Brain pericyte (primary cell): ENCODE data around the gene CPN2.

ENCODE experiments used
- DNase-seq: peaks from one replicate; pipeline ENCODE4 v3.0.0-alpha.2; 2012; ENCODE audit warnings: low read depth, low spot score

CPN2 gene

DNA sequence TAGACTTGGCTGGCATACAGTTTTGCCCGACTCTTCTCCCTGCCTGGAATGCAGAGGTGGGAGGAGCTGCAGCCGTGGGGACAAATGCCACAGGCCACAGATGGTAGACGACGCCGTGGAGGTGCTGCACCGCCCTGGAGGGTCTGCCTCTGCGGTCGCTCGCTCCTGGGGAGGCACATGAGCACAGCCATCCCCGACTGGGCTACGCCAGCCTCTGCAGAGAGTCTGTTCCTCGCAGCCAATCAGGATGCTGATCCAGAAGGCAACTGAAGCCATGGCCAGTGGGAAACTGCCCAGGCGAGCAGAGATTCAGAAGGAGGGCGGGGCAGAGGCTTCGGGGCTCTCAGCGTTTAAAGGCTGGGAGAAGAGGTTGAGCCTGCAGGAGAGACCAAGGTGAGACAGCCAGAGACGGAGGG is 30.3 kb upstream of the CPN2 start:
- no peak for DNase-seq

DNA sequence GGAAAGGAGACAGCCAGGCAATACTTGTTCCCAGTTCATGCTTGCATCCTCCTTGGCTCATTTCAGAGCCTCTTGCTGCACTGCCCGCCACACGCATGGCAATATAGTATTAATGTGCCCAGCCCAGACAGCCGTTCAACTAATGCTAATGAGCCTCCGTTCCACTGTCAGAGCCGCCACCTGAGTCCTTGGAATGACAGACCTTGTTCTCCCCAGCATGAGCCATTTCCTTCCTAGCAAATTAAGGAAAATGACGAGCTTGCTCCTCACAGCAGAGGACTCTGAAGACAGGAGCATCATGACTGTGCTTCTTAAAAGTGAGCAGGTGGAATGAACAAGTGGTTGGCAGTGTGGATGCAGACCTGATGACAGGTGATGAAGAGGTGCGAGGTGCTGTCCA is 29.2 kb upstream of the CPN2 start:
- DNase-seq = no peak

DNA sequence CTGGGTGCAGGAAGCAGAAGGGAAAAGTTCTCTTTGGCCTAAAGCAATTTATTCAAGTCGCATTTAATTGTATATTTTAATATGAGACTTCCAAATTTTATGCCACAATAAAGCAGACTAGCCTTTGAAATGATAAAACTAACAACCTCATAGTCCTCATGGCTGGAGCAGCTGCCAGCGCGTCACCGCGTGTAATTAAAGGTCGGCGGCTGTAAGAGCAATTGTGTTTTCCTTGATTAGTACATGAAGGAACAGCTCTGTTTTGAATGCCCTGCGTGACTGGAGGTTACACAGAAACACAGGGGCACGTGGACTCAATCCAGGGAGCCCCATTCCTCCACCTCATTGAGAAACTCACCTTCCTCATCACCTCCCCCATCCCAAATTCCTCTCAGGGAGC is 28.5 kb upstream of the CPN2 start:
- no peak for DNase-seq

DNA sequence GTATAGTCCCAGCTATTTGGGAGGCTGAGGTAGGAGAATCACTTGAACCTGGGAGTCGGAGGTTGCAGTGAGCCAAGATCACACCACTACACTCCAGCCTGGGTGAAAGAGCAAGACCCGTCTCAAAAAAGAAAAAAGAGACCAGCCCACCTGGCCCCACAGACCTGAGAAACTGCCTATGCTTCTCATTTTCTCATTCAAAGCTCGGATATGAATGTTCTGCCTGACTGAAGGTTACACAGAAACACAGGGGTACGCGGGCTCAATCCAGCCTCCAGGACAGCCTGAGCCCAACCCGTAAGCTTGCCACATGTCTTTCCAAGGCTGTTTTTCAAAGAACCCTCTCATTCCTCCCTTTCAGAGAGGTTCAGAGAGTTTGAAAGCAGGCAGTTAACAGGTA is 28.1 kb upstream of the CPN2 start:
- DNase-seq = no peak

DNA sequence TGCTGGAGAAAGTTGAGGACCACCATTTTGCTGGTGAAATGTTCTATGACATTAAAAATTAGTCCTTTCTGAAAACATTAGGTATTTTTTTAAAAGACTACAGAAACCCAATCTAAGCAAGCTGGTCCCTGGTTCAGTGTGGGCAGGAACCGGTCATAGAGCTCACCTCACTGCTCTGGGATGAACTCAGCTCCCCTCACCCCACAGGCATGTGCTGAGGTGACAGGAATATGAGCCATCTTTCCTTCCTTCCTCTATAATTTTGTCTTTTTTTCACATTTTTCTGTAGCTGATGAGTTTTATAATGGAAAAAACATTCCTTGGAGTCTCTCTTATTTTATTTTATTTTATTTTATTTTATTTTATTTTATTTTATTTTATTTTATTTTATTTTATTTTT is 26.6 kb upstream of the CPN2 start:
- no peak for DNase-seq

DNA sequence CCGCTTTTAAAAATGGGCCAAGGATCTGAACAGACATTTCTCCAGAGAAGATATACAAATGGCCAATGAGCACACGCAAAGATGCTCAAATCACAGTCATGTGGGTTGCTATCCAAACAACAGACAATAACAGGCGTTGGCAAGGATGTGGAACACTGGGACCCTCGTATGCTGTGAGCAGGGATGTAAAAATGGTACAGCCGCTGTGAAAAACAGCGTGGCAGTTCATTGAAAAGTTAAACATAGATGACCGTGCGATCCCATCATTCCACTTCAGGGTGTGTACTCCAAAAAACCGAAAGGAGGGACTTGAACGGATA is 25.1 kb upstream of the CPN2 start:
- DNase-seq = no peak

DNA sequence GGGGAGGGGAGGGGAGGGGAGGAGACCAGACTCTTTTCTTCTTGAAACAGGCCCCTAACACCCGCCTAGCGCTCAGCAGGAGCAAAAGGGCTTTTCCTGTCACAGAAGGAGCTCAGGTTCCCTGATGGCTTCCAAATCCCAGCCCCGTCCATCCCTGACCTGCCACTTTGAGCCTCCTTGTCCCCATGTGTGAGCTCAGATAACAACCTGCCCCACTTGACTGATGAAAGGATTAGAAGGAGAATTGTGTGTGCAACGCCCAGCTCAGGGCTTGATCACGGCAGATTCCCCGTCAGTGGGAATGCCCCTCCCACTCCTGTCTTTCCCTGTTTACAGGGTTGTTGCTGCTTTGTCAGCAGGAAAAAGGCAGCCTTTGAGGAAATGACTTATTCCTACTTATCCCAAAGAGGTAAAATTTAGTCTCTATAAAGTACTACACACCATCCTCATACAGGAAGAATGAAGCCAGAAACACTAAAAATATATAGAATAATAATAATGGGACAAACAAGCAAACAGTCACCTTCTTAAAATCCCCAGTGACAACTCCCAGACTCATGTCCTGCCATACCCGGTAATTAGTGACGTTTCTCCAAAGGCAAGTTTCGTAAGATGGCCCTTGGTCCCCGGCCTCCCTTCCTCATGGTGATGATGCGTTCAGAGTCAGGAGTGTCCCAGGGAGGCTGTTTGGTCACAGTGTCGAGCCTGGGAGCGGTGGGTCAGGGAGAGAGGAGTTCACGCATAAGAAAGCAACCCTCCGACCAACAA is 24.5 kb upstream of the CPN2 start:
- no peak for DNase-seq

DNA sequence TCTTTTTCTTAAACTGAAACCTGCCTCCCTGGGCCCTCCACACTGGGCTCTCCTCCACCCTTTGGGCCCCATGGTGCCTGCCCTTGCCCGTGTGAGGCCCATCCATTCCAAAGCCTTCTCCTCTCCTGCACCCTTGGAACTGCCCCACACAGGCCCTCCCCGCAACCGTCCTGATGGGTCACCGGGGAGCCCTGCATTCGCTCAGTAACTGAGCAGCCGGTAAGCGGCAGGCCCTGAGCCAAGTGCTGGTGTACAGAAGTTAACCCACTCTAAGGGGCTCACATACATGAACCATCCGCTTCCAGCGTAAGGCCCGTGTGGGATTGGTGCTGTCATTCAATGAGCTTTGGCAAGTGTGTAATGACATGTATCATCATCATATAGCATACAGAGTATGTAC is 23.8 kb upstream of the CPN2 start:
- no peak for DNase-seq

DNA sequence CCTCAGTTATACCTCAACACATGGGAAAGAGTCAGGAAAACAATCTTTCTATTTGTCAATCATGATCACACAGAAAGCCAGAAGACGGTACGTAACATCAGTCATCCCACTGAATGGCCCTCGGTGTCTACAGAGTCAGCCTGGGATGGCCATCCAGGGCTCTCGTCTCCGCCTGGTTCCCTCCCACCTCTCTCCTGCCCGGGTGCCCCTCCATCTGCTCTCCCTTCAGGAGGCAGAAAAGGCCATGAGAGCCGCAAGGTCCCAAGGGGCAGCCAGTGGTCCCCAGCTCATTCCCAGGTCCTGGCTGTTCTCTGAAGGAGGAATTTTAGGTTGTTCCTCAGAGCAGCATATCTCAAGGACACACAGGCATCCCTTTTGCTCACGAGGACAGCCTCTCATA is 22.8 kb upstream of the CPN2 start:
- no peak for DNase-seq

DNA sequence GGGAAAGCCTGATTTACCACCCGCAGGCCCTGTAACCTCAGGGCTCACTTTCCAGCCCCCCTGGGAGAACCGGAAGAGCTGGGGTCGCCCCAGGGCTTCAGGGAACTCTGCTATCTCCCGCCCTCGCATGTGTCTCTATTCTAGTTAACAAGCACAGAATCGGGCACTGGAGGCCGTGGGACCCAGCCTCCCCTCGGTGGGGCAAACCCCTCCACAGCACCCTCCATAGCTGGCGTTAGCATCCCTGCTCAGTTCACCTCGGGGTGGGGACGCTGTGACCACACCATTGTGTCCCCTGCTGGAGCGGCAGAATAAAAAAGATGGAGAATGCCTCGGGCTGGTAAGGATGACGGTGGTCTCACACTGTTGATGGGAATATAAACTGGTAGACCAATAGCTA is 21.9 kb upstream of the CPN2 start:
- no peak for DNase-seq

DNA sequence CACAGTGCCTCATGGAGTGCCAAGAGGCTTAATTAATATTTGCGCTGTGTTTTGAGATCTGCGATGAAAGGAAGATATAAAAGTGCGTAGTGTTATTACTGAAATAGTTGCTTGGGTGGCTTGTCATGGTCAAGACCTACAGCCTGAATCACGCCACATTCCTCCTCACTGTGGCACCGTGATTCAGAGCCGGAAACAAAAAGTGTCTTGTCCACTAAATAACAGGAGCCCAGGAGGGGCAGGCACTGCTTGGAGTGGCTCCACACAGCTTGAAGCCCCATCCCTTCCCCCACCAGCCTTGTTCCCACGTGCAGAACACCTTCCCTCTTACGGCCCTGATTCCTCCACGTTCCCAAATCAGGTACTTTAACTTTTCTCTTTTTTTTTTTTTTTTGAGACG is 19.6 kb upstream of the CPN2 start:
- DNase-seq = no peak

DNA sequence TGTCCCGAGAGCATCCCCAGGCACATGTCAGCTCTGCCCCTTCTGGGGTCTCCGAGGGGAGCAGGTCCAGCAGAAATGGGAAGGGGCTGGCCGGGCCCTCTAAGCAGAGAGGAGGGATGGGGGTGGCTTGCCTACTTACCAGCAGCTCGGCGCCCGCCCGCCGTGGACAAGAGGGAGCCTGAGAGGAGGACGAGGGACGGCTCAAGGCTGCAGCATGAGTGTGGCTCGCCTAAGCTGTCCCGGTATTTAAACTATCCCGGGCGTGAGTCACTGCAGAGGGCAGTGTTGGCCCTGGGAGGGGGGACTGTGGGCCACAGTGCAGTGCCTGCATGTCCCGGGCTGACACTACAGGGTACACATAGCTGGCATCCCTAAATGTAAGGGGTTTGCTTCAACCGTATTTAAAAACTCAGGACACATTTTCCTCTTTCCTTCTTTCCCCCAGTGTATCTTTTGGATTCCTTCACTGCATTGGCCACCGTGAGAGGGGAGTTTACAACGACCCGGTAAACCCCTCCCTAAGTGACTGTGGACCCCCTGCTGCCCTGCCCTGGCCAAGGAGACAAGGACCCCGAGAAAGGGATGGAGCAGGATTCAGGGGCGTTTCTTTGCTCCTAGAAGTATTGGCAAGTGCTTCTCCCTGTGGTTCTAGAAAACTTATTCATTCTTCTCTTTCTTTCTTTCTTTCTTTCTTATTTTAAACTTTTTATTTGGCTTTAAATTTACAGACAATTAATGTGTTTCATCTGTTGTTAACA is 18.6 kb upstream of the CPN2 start, which contains the start of gene LRRC15:
LRRC15 (minus strand) TSS at position 222 of the 758 bp plus-strand sequence. CDS start 8,700 bp downstream, outside the sequence.
- no peak for DNase-seq

DNA sequence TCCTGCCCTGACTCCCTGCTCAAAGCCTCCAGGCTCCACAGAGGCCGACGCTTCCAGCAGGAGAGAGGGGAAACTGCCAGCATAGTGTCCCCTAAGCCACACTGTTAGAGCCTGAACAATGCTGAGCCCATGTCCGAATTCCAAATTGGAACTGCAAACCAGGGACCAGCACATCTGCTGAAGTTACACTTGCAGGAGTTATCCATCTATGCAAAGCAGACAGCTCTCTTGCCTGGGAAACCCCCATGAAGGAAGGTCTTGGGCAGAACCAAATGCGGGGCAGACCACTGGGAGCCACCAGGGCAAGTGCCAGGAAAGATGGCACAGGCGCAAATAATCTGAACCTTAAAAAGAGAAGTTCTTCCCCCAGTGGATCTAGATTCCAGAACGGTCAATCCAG is 17.8 kb upstream of the CPN2 start:
- DNase-seq = no peak

DNA sequence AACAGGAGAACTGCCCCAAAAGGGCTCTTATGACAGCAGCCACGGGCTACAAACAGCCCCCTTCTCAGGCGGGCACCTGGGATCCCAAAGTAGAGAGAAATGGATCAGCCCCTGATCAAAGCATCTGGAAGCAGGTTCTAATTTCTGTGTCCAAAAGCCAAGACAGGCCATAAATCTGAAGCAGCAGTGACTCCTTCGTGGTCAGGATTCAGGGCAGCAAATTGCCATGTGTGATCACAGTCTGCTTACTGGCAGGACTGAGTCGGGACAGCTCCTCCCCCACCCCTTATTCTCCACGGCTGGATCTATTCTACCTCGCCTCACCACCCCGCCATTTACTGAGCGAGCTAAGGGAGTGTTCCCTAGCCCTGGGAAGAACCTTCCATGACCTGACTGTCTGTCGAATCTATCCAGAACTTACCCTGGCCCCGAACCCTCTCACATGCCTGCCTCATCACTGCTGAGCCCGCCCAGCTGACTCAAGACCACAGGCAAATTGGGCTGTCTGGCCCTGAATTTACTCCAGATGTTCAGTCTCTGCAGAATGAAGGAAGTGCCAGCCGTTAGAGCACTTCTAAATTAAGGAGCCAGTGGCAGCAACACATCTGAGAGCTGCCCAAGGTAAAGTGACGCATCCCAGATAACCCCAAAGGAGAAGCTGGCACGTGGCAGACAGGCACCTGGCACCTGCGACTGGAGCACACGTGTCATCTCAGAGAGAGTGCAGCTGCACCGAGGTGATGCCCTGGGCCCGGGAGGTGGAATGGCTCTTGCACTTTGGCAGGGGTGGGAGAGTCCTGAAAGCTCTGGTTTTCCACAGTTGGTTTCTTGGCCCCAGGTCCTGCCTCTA is 17.1 kb upstream of the CPN2 start:
- no peak for DNase-seq

DNA sequence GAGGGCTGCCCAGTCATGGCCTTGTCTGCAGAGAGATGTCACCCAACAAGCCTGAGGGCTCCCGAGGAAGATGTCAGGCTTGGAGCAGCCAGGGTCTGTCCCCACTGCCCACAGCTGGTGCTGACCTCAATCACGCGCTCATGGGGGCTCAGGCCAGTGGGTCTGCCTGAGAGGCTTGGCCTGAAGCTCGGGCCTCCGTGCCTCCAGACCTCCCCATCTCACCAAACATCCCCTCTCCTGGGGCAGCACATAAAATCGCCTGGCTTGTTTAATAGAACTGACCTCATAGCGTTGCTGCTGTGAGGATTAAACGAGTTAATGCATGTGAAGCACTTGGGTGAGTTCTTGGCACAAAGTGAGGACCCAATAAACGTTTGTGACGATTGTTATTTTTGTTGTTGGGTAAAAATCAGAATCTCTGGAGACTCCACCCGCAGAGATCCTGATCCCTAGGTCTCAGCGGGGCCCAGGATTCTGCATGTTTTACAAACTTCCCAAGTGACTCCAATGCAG is 14.9 kb upstream of the CPN2 start:
- no peak for DNase-seq

DNA sequence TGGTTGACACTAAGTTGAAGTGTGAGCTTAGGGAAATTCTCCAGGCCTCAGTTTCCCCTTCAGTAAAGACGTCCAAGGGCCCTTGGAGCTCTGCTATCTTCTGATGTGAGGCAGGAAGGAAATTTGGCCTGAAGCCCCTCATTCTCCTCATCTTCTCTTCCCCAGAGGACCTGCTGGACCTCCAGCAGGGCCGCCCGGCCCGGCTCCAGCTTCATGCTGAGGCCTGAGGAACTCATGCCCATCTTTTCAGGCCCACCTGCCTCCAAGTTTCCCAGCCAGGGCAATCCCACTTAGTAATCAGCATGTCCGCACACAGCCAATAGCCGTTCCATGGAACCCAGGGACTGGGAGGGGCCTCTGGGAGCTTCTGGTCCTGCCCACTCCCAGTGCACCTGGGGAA is 14.4 kb upstream of the CPN2 start:
- no peak for DNase-seq

DNA sequence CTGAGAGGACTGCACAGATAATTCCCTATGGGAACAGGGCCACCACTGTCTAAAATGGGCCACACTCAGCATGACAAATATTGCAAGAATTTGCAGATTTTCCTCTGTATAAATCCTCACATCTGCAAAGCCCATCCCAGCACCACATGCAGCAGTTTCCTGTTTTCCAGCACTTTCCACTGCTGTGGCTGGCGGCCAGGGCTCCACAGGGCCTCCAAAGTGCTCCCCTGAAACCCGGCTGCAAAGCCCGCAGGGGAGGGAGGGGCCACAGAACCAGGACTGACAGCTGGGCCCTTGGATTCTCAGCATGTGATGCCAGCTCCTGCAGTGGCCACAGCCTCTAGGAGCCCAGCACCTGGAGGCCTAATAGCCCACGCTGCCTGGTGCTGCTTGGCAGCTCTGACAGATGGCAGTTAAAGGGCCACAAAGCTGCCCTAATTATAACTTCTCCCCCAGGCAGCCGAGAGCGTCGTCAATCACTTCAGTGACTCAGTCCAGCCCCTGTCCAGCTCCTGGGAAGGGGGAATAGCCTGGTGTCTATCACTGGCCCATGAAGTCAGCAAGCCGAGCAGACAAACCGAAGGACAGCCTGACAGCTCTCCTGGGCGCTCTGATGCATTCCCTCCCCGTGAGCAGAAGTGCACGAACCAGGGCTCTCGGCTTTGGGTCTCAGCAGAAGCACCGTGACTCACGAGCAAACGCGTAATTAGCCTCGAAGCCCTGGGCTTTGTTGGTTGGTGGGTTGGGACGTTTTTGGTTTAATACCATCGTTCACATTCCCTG is 13.7 kb upstream of the CPN2 start:
- DNase-seq = peak; percentile 40

DNA sequence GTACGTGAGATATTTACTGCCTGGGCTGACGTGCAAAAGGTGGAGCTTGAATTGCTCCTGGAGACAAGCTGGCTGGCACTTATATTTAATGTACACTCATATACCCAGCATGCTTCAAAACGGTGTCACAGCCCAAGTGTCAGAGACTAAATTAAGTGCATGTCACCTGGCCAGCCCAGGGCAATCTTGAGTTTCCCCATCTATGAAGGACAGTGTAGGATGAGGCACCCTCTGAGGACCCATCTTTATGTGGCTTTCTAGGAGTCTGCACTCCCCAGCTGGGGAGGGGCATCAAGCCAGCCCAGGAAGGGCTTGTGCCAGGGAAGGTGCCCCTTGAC is 13.2 kb upstream of the CPN2 start:
- DNase-seq = no peak

DNA sequence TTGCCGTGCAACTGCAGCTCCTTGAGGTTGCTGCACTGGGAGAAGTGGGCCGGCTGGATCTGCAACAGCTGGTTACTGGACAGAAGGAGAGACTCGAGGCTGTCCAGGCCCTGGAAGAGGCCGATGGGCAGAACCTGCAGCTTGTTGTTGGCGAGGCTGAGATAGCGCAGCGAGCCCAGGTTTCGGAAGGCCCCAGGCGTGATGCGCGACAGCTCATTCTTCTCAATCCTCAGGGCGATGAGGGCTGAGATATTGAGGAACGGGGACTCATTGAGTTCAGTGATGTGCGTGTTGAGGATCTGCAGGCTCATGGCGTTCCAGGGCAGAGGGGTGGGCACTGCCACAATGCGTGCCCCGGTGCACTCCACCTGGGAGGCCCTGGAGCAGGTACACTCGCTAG is 9.4 kb upstream of the CPN2 start:
- no peak for DNase-seq

DNA sequence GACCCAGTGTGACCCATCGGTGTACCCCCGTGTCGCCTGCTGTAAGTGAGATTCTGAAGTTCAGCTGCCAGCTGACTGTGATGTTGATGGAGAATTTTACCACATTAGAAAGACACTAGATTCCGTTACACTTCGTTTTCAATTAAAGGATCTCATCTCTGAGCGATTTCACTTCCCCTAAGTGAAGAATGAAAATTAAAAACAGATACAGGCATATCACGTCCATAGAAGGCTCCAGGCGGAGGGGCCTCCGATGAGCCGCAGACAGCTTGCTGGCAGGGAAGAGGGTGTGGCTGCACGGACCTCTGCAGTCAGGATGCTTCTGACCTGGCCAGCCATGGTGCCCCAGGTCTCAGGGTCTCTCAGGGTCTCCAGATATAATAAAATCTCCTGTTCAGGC is 6.6 kb upstream of the CPN2 start:
- no peak for DNase-seq

DNA sequence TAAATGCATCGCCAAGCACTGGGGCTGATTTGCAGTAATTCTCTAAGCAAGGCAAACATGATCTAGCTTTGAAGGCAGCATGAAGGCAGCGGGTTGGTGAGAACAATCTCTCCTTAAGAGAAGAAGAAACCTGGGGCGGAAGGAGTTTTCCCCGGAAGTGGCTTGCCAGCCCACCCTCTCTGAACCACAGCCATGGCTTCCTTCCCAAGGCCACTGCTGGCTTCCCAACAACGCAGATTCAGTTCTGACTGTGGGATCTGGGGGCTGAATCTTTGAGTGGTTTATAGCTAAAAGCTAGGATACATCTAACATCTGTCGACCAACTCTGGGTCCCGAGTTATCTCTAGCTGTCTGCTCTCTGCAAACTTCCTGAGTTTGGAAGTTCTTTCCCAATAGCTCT is 4.3 kb upstream of the CPN2 start:
- DNase-seq = no peak

DNA sequence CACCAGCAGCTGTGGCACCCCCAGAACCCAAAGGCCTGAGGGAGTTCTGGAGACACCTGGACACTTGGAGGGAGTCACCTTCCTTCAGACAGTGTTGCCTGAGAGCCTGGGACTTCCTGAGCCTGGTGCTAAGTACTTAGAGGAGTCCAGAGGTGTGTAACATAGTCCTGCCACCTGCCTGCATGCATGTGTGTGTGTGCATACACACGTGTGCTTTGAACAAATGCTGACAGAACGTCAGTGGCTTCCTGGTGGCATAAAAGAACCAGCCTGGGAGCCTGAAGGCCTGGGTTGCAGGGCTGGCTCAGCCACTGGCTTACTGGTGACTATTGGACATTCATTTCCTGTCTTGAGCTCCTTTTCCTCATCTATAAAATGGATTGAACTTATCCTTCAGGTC is 3.2 kb upstream of the CPN2 start:
- DNase-seq = no peak
